ENCODE results near the gene PAPLN. TPM values are rescaled to one million over a fixed set of nuclear protein-coding genes. Genes with fewer than 3 reads are reported as not detected.

PAPLN gene
- total and polyA plus RNA-seq, 2 of the 8 experiments (the other 6 are each of a cell fraction or from before 2014, with no cell fraction given): 14.8 to 25.6 TPM

GRCh38 chr14:73211251-73212040, 25.9 kb upstream of the PAPLN start (continued):
- TF ChIP-seq USF2 (IDR thresholded peaks at IDR 0.05; ENCODE audit: low read length): no peak
- TF ChIP-seq MAX (IDR thresholded peaks at IDR 0.05): no peak

Data from H1 (cell line).